Osteocyte (in vitro differentiated cells): ENCODE data around the gene POU3F3. TPM values are rescaled to one million over a fixed set of nuclear protein-coding genes. Genes with fewer than 3 reads are reported as not detected.

Experiments used
- DNase-seq: peaks from one replicate; pipeline ENCODE4 v3.0.0; 2021; ENCODE audit warnings: mixed read lengths; ENCODE audit not compliant: unreplicated experiment; ENCODE audit errors: extremely low spot score
- H3K27ac Mint-ChIP-seq: one replicate; pipeline ENCODE4 v1.8.0; 2021; ENCODE audit warnings: mild to moderate bottlenecking, mixed read lengths; ENCODE audit not compliant: unreplicated experiment
- H3K27me3 Mint-ChIP-seq: one replicate; pipeline ENCODE4 v1.8.0; 2021; ENCODE audit warnings: mixed read lengths; ENCODE audit not compliant: unreplicated experiment
- H3K36me3 Mint-ChIP-seq: one replicate; pipeline ENCODE4 v1.8.0; 2021; ENCODE audit warnings: mixed read lengths; ENCODE audit not compliant: unreplicated experiment
- H3K4me1 Mint-ChIP-seq: one replicate; pipeline ENCODE4 v1.8.0; 2021; ENCODE audit warnings: mixed read lengths; ENCODE audit not compliant: unreplicated experiment
- H3K4me3 Mint-ChIP-seq: one replicate; pipeline ENCODE4 v1.8.0; 2021; ENCODE audit warnings: mild to moderate bottlenecking, moderate library complexity, mixed read lengths; ENCODE audit not compliant: unreplicated experiment
- H3K9me3 Mint-ChIP-seq: one replicate; pipeline ENCODE4 v1.8.0; 2021; ENCODE audit warnings: mixed read lengths; ENCODE audit not compliant: unreplicated experiment
- CTCF ChIP-seq: fragments of 200-600 bp; sonication (generic); IDR thresholded peaks from 2 replicates; pipeline ENCODE4 v1.5.0; 2021; ENCODE audit warnings: antibody characterized with exemption, mild to moderate bottlenecking, moderate library complexity
- total RNA-seq: library from RNA; stranded (reverse); gene quantifications from 2 replicates; pipeline ENCODE4 v1.2.1, GENCODE V29; 2021

Gene POU3F3
- total RNA-seq, 1 donor from 2014 or later = 35.5 TPM

GRCh38 chr2:104847586-104848160 is 6.2 kb upstream of the POU3F3 start:
- no peak for DNase-seq
- Mint-ChIP-seq H3K4me1 (peaks cover 72% of the 10 kb centered on the region), H3K27ac (peak overlapping the region; percentile 97), H3K9me3 (no peaks in the 10 kb centered on the region), H3K36me3 (no peaks in the 10 kb centered on the region), H3K4me3 (peak overlapping the region; percentile 14), H3K27me3 (peaks cover 36% of the 10 kb centered on the region)
- TF ChIP-seq CTCF = no peak

- H3K27me3 Mint-ChIP-seq = peaks cover 34% of the 10 kb centered on the region
- peak overlapping the region; percentile 63 for H3K4me3 Mint-ChIP-seq
- H3K36me3 Mint-ChIP-seq = no peaks in the 10 kb centered on the region
- H3K27ac Mint-ChIP-seq = peak overlapping the region; percentile 97
- TF ChIP-seq CTCF = no peak
- no peak for DNase-seq
- H3K4me1 Mint-ChIP-seq = peaks cover 72% of the 10 kb centered on the region
- no peaks in the 10 kb centered on the region for H3K9me3 Mint-ChIP-seq
Observed at GRCh38 chr2:104848526-104848925, 5.4 kb upstream of the POU3F3 start.

GRCh38 chr2:104849101-104849500 is 4.8 kb upstream of the POU3F3 start:
- Mint-ChIP-seq H3K36me3 (no peaks in the 10 kb centered on the region), H3K27ac (peak overlapping the region; percentile 97), H3K4me1 (peaks cover 69% of the 10 kb centered on the region), H3K4me3 (peak overlapping the region; percentile 63), H3K9me3 (no peaks in the 10 kb centered on the region), H3K27me3 (peaks cover 32% of the 10 kb centered on the region)
- TF ChIP-seq CTCF = no peak
- no peak for DNase-seq

- Mint-ChIP-seq H3K9me3 (no peaks in the 10 kb centered on the region), H3K4me1 (peaks cover 68% of the 10 kb centered on the region), H3K27ac (peak overlapping the region; percentile 97), H3K27me3 (peaks cover 33% of the 10 kb centered on the region), H3K36me3 (peaks cover 3% of the 10 kb centered on the region), H3K4me3 (peak overlapping the region; percentile 99)
- no peak for DNase-seq
- TF ChIP-seq CTCF = peak; percentile 90
Observed at GRCh38 chr2:104849618-104850141, 4.2 kb upstream of the POU3F3 start.

- H3K9me3 Mint-ChIP-seq = no peaks in the 10 kb centered on the region
- H3K4me3 Mint-ChIP-seq = peak overlapping the region; percentile 99
- peaks cover 63% of the 10 kb centered on the region for H3K4me1 Mint-ChIP-seq
- no peak for TF ChIP-seq CTCF
- H3K27me3 Mint-ChIP-seq = peaks cover 30% of the 10 kb centered on the region
- H3K36me3 Mint-ChIP-seq = peaks cover 3% of the 10 kb centered on the region
- no peak for DNase-seq
- peak overlapping the region; percentile 97 for H3K27ac Mint-ChIP-seq
Observed at GRCh38 chr2:104850361-104851290, 3.3 kb upstream of the POU3F3 start.
